NCI-H460 (cell line): ENCODE results near the gene UBE3B. TPM values are rescaled to one million over a fixed set of nuclear protein-coding genes. Genes with fewer than 3 reads are reported as not detected.
A peak's percentile ranks its signal among the peaks of the same experiment; 100 is the strongest.

Experiments
- DNase-seq: peaks from one replicate; pipeline ENCODE4 v3.0.0-alpha.2; 2016; ENCODE audit warnings: low read depth; ENCODE audit errors: extremely low read depth
- total RNA-seq: library from RNA; depleted of rRNA; stranded (reverse); fragments of >200 nt; shearing (Covaris generic); gene quantifications from 2 replicates; pipeline ENCODE4 v1.2.3, GENCODE V29; 2014

UBE3B gene
- total RNA-seq, 1 experiment from 2014 or later: 27.1 TPM

- no peak for DNase-seq
These were observed 50.2 kb downstream of the UBE3B start for GRCh38 chr12:109527489-109528123.

- no peak for DNase-seq
These were observed 52.5 kb downstream of the UBE3B start for GRCh38 chr12:109529691-109530640.

- no peak for DNase-seq
These were observed 54.0 kb downstream of the UBE3B start for GRCh38 chr12:109531411-109531810.

DNA sequence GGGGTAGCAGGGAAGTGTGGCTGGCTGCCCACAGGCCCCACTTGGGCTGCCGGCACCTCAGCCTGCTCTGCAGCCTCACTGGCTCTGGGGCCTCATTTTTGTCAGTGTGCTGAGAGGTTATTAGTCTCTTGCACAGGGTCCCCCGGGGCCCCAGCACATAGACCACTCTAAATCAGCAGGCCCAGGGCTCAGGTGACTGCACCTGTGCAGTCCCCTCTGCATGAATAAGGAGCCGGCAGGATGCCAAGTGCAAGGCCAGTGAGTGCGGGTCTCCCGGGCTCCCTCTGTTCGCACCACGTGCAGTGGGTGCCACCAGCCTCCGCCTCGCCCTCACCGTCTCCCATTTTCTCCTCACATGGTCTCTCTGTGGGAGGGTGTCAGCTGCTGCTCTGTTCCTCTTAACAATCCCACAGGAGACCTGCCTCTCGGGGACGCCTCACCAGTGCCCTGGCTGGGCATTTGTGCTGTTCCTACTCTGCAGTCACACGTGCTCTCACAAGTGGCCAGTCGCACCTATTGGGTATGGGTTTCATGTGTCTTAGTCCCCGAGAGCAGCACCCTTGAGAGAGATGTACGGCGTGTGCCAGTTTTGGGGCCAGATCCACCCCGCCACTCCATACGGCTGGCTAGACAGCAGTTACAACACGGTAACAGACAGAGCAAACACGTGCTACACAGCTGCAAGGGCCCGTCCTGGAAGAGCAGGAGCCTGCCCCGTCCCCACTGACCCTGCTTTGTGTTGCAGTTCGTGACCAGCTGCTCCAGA lies 55.5 kb downstream of the UBE3B start:
- DNase-seq: no peak

GRCh38 chr12:109533487-109533740 lies 56.0 kb downstream of the UBE3B start:
- DNase-seq: no peak

GRCh38 chr12:109534456-109534855 lies 57.0 kb downstream of the UBE3B start:
- no peak for DNase-seq

- no peak for DNase-seq
These were observed 57.9 kb downstream of the UBE3B start for GRCh38 chr12:109535231-109535862.

DNA sequence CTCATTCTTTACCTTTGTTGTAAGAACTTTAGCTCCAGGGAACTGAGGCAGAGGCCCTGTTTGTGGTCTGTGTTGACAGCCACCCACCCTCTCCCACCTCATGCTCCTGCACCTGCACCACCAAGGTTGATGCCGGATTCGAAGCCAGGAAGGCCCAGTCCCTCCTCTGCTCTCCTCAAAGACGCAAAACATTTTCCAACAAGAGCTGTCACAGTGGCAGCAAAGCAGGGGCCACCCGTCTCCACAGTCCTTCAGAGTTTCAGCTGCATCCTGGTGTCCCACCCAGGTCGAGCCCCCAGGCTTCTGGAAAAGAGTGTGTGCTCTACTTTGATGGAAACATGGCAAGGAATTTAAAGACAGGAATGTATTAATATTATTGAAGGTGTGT lies 58.4 kb downstream of the UBE3B start:
- DNase-seq: no peak

- no peak for DNase-seq
These were observed 59.7 kb downstream of the UBE3B start for GRCh38 chr12:109537136-109537535.

- DNase-seq: no peak
These were observed 60.9 kb downstream of the UBE3B start for GRCh38 chr12:109538191-109538863.

DNA sequence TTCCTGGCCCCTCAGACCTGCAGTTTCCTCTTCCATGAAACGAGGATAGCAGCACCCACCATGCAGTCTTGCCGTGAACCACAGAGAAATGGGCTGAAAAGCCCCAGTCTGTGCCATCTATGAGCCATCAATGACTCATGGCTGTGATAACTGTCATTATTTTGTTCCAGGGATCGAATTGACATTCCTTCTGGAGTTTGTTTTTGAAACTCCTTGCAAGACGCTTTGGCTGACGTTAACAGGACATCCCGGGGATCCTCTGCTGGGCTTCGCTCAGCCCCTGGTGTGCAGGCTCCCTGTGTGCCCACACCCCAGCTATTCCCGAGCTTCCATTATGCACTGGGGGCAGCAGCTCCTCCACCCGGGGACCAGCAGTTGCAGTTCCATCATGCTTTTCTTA lies 62.1 kb downstream of the UBE3B start:
- DNase-seq: no peak

GRCh38 chr12:109540526-109541412 lies 63.3 kb downstream of the UBE3B start:
- no peak for DNase-seq

DNA sequence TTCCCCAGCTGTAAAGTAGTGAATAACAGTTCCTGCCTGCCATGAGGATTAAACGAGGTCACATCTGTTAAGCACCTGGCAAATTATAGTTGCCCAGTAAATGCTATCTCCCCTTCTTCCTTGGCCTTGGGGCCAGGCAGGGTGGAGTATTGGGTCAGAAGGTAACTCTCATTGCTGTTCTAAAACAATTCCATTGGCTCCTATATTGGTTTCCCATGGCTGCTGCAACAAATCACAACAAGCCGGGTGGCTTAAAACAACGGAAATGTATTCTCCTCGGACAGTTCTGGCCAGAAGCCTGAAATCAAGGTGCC lies 63.9 kb downstream of the UBE3B start:
- no peak for DNase-seq

- DNase-seq: no peak
These were observed 64.6 kb downstream of the UBE3B start for GRCh38 chr12:109542014-109542413.

GRCh38 chr12:109542876-109543275 lies 65.4 kb downstream of the UBE3B start:
- no peak for DNase-seq

GRCh38 chr12:109544955-109545531 lies 67.6 kb downstream of the UBE3B start:
- peak; percentile 3 for DNase-seq

GRCh38 chr12:109545826-109546225 lies 68.4 kb downstream of the UBE3B start:
- DNase-seq: no peak

DNA sequence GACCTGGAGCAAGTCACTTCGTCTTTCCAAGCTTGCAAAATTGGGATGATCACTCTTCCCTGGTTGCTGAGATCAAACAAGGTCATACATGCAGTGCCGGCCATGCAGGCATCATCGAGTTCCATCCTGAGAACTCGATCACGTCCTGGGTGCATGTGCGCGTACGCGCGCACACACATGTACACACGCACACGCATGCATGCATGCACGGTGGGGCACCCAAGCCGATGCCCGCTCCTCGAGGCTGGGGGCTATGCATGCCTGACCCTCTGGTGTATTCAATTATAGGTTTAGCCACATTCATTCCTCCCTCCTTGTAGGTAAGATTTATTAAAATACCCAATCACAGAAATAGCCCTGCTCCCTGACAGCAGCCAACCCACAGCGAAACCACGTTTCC lies 69.9 kb downstream of the UBE3B start:
- DNase-seq: no peak

DNA sequence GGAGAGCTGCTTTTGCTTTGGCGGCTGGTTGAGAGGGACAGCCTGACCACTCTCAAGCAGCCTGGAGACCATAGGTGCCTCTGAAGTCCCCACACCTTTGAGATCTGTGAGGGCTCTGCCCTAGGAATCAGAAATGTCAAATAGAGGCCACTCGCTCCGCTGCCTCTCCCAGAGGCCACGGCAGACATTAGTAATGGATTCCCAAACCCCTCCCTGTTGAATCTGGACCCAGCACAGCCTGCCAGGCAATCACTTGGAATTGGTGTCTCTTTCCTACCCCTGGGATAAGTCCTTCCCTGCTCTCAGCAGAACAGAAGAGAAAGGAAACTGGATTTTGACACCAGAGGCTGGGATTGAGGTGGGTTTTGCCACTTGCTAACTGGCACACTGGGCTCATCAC lies 70.8 kb downstream of the UBE3B start:
- DNase-seq: no peak
